ENCODE results near the gene DPH6.
"Not testable (repeated sequence)": the region's sequence is repeated elsewhere in the genome, so short reads cannot be mapped to it uniquely, and the experiment has no call there.

The DPH6 gene, protein sequence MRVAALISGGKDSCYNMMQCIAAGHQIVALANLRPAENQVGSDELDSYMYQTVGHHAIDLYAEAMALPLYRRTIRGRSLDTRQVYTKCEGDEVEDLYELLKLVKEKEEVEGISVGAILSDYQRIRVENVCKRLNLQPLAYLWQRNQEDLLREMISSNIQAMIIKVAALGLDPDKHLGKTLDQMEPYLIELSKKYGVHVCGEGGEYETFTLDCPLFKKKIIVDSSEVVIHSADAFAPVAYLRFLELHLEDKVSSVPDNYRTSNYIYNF

DNA sequence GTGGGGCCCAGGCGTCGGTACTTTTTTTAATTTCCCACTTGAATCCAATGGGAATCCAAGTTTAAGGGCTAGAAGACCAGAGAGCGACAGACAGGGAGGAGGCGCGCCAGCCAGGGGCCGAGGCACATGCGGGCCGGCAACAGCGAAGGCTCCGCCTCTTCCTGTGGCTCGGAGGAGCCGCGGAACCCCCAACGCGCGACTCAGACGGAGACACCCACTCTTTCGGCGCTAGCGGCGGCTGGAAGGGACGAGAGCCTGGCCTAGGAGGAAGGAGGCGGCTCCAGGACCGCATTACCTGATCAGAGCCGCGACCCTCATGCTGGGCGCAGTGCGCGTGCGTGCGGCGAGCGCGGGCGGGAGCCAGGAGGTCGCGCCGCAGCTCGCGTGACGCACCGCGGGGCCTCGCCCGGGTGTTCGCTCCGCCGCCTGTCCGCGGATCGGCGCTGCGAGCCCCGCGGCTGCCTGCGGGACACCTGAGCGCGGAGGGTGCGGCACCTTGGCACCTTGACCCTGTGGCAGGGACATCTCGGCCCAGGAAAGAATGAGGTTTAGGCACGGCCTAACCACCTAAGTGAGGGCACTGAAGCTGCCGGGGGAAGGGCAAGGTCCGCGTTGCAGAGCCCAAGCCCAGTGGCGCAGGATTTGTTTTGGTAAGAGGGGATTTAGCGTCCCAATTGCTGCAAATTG lies at the start of gene DPH6:
TSS of gene DPH6 (minus strand) at position 342 of the 687 bp plus-strand sequence. CDS start at position 318, 24 bp downstream.
- no peak for TF ChIP-seq JUND (IDR thresholded peaks at IDR 0.05; ENCODE audit: low read depth)
- in situ Hi-C loops (cut with HindIII; ENCODE audit: low pct_unique_long_range_greater_than_20kb, low sequenced_read_pairs), result no loop called here
- peak; percentile 46 to 83 for DNase-seq (ENCODE audit: low read depth in 1 of 2, low spot score in 1 of 2)

GRCh38 chr15:35595656-35596055 lies 49.7 kb upstream of the DPH6 start:
- no peak for TF ChIP-seq JUND (IDR thresholded peaks at IDR 0.05; ENCODE audit: low read depth)
- no peak for DNase-seq (ENCODE audit: low read depth in 1 of 2, low spot score in 1 of 2)
- in situ Hi-C loops (cut with HindIII; ENCODE audit: low pct_unique_long_range_greater_than_20kb, low sequenced_read_pairs), result no loop called here

DNA sequence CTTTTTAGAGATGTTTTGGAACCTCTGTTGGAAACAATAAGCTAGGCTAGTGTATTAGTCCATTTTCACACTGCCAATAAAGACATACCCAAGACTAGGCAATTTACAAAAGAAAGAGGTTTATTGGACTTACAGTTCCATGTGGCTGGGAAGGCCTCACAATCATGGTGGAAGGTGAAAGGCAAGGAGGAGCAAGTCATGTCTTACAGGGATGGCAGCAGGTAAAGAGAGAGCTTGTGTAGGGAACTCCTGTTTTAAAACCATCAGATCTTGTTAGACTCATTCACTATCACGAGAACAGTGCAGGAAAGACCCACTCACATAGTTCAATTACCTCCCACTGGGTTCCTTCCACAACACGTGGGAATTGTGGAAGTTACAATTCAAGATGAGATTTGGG lies 46.0 kb upstream of the DPH6 start:
- in situ Hi-C loops (cut with HindIII; ENCODE audit: low pct_unique_long_range_greater_than_20kb, low sequenced_read_pairs); DNase-seq (ENCODE audit: low read depth in 1 of 2, low spot score in 1 of 2): not testable (repeated sequence)

DNA sequence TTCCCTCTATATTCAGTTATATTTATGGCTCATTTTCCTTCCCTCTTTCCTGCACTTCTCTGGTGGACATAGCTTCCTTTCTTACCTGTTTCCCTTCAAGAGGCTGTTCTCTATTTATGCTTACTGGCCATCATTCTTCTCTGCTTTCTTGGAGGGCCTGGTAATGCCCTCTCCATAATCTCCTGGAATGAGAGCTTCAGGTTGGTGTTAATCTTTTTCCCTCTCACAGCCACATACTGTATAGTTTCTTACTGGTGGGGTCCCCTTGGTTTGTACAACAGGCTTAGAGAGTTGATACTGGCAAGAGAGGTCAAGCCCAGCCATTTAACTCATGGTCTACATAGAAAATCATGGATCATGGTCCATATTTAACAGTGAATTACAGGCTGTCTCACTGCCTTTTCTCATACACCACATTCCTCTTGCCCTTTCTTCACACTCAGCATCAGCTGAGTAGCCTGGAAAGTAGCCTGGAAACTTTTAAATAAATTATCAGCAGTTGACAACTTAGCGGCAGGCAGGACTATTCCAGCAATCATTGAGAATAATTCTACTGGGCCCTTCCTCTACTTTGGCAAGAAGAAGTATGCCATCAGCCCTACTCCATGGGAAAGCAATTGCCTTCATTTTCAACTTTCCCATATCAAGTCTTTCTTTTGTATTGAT lies 38.0 kb upstream of the DPH6 start:
- in situ Hi-C loops (cut with HindIII; ENCODE audit: low pct_unique_long_range_greater_than_20kb, low sequenced_read_pairs), result no loop called here
- TF ChIP-seq JUND (IDR thresholded peaks at IDR 0.05; ENCODE audit: low read depth), result no peak
- DNase-seq (ENCODE audit: low read depth in 1 of 2, low spot score in 1 of 2), result no peak

DNA sequence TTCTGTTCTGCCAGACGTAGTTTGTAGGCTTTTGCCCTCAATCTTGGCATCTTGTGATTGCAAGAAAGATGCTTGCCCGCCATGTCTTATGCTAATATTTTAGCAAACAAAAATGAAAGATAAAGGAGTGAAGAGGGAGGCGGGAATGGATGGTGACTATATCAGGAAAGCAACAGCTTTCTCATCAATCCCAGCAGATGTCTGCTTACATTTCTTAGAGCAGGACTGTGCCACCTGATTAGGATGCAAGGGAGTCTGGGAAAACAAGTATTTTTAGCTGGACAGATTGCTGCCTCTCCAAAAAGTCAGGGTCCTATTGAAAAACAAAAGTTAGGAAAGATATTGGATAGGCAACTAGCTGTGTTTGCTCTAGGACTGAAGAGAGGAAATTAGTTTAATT lies 34.6 kb upstream of the DPH6 start:
- TF ChIP-seq JUND (IDR thresholded peaks at IDR 0.05; ENCODE audit: low read depth), result no peak
- DNase-seq (ENCODE audit: low read depth in 1 of 2, low spot score in 1 of 2), result no peak
- in situ Hi-C loops (cut with HindIII; ENCODE audit: low pct_unique_long_range_greater_than_20kb, low sequenced_read_pairs), result no loop called here

DNA sequence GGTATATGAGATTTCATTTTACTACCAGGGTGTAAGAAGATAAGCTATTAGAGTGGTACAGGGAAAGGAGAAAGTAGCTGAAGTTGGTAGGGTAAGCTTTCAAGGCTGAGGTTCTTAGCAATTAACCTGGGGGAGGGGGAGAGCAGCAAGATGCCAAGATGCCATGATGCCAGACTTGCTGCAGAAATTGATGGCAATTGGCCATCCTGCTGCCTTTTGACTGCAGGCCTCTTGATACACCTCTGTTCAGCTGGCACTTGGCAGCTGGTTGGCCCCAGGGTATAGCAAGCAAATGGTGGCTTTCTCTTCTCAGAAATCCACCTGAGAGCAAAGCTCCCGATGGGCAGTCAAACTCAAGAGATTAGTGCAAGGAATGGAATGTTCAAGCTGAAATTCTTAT lies 21.4 kb upstream of the DPH6 start:
- no peak for TF ChIP-seq JUND (IDR thresholded peaks at IDR 0.05; ENCODE audit: low read depth)
- DNase-seq (ENCODE audit: low read depth in 1 of 2, low spot score in 1 of 2), result no peak
- in situ Hi-C loops (cut with HindIII; ENCODE audit: low pct_unique_long_range_greater_than_20kb, low sequenced_read_pairs), result no loop called here

GRCh38 chr15:35566991-35567390 lies 21.0 kb upstream of the DPH6 start:
- no peak for DNase-seq (ENCODE audit: low read depth in 1 of 2, low spot score in 1 of 2)
- in situ Hi-C loops (cut with HindIII; ENCODE audit: low pct_unique_long_range_greater_than_20kb, low sequenced_read_pairs), result no loop called here
- TF ChIP-seq JUND (IDR thresholded peaks at IDR 0.05; ENCODE audit: low read depth), result no peak

- TF ChIP-seq JUND (IDR thresholded peaks at IDR 0.05; ENCODE audit: low read depth), result no peak
- in situ Hi-C loops (cut with HindIII; ENCODE audit: low pct_unique_long_range_greater_than_20kb, low sequenced_read_pairs), result no loop called here
- DNase-seq (ENCODE audit: low read depth in 1 of 2, low spot score in 1 of 2), result no peak
These were observed 19.9 kb upstream of the DPH6 start for GRCh38 chr15:35565901-35566300.

GRCh38 chr15:35562641-35563040 lies 16.7 kb upstream of the DPH6 start:
- in situ Hi-C loops (cut with HindIII; ENCODE audit: low pct_unique_long_range_greater_than_20kb, low sequenced_read_pairs), result no loop called here
- no peak for TF ChIP-seq JUND (IDR thresholded peaks at IDR 0.05; ENCODE audit: low read depth)
- DNase-seq (ENCODE audit: low read depth in 1 of 2, low spot score in 1 of 2), result no peak

GRCh38 chr15:35561308-35561707 lies 15.3 kb upstream of the DPH6 start:
- in situ Hi-C loops (cut with HindIII; ENCODE audit: low pct_unique_long_range_greater_than_20kb, low sequenced_read_pairs), result no loop called here
- no peak for TF ChIP-seq JUND (IDR thresholded peaks at IDR 0.05; ENCODE audit: low read depth)
- DNase-seq (ENCODE audit: low read depth in 1 of 2, low spot score in 1 of 2), result no peak

- in situ Hi-C loops (cut with HindIII; ENCODE audit: low pct_unique_long_range_greater_than_20kb, low sequenced_read_pairs), result no loop called here
- TF ChIP-seq JUND (IDR thresholded peaks at IDR 0.05; ENCODE audit: low read depth), result no peak
- no peak for DNase-seq (ENCODE audit: low read depth in 1 of 2, low spot score in 1 of 2)
These were observed 14.9 kb upstream of the DPH6 start for GRCh38 chr15:35560870-35561269.

DNA sequence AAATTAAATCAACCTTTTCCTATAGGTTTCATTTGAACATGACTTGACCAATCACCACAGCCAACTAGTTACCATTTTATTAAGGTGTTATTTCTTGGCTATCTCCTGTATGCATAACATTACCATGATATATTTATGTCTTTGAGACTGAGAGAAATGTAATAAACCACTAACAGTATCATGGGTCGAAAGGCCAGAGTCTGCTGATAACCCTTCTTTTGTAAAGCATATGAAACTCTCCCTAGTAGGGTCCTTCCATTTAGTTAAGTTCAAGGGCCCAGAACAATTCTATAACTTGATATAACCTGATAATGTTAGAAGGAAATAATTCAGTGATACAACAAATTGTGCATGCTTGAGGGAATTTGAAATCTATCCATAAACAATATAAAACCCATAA lies 14.3 kb upstream of the DPH6 start:
- TF ChIP-seq JUND (IDR thresholded peaks at IDR 0.05; ENCODE audit: low read depth), result no peak
- in situ Hi-C loops (cut with HindIII; ENCODE audit: low pct_unique_long_range_greater_than_20kb, low sequenced_read_pairs), result no loop called here
- no peak for DNase-seq (ENCODE audit: low read depth in 1 of 2, low spot score in 1 of 2)

DNA sequence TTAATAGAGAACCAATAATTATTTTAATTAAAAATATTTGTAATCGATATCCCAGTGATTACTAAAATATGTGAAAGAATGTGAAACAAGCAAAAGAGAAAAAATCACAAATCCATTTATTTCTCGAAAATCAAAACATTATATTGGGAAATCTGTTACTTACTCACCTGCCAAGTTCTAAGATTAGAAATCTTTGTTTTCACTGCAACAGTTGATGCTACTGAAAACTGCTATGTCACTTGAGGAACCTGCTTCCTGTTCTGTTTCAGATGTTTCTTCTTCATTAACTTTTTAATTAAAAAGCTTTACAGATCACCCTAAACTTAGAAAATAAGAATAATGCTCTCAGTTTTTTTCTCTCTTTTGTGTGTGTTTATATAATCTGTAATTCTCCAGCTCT lies 13.7 kb upstream of the DPH6 start:
- no peak for DNase-seq (ENCODE audit: low read depth in 1 of 2, low spot score in 1 of 2)
- no peak for TF ChIP-seq JUND (IDR thresholded peaks at IDR 0.05; ENCODE audit: low read depth)
- in situ Hi-C loops (cut with HindIII; ENCODE audit: low pct_unique_long_range_greater_than_20kb, low sequenced_read_pairs), result no loop called here

Data from T47D (cell line).